Suprapubic skin (tissue), 4 donors: ENCODE results near the gene ABCA4. TPM values are rescaled to one million over a fixed set of nuclear protein-coding genes. Genes with fewer than 3 reads are reported as not detected.

Experiments
- DNase-seq, 2 donors: peaks; one replicate each; pipeline ENCODE4 v3.0.0-alpha.2; 2019; ENCODE audit warnings: low spot score in 2 of 2
- H3K27ac ChIP-seq: fragments of 200-600 bp; sonication (generic); one replicate; pipeline ENCODE4 v1.5.1; 2019
- H3K27me3 ChIP-seq: fragments of 200-600 bp; sonication (generic); one replicate; pipeline ENCODE4 v1.5.1; 2019
- H3K36me3 ChIP-seq: fragments of 200-600 bp; sonication (generic); one replicate; pipeline ENCODE4 v1.5.1; 2019
- H3K4me1 ChIP-seq: fragments of 200-600 bp; sonication (generic); one replicate; pipeline ENCODE4 v1.5.1; 2019
- H3K4me3 ChIP-seq: fragments of 200-600 bp; sonication (generic); one replicate; pipeline ENCODE4 v1.5.1; 2019; ENCODE audit warnings: mild to moderate bottlenecking
- H3K9me3 ChIP-seq: fragments of 200-600 bp; sonication (generic); one replicate; pipeline ENCODE4 v1.5.1; 2019
- CTCF ChIP-seq, 2 donors: fragments of 200-600 bp in 1 of 2; fragments of 450-650 bp in 1 of 2; sonication (generic) in 1 of 2; IDR thresholded peaks; one replicate each; pipeline ENCODE4 v1.5.1; 2016 to 2019; ENCODE audit warnings: antibody characterized with exemption in 2 of 2, mild to moderate bottlenecking in 1 of 2, moderate library complexity in 1 of 2
- EP300 ChIP-seq: sonication (generic); formaldehyde crosslinking; IDR thresholded peaks from one replicate; pipeline ENCODE4 v1.6.1; 2017; ENCODE audit warnings: antibody characterized with exemption
- POLR2A ChIP-seq, 2 donors: fragments of 450-650 bp; IDR thresholded peaks; one replicate each; pipeline ENCODE4 v1.6.1; 2017; ENCODE audit warnings: antibody characterized with exemption in 2 of 2, mild to moderate bottlenecking in 2 of 2, moderate library complexity in 2 of 2
- POLR2AphosphoS5 ChIP-seq, 3 donors: sonication (generic); formaldehyde crosslinking; IDR thresholded peaks; one replicate each; pipeline ENCODE4 v1.6.1; 2017; ENCODE audit warnings: antibody characterized with exemption in 3 of 3
- WGBS: methylation state at CpG from one replicate; pipeline ENCODE4 v1.1.5; 2018; 5-methylcytosine and 5-hydroxymethylcytosine counted together
- total RNA-seq, 4 donors: library from RNA; depleted of rRNA; stranded (reverse); fragments of >200 nt; gene quantifications; one replicate each; pipeline ENCODE4 v1.1.0, GENCODE V29; 2016

Gene ABCA4
- total RNA-seq, 4 donors from 2014 or later = 2.8 to 6.8 (median 4.3) TPM

GRCh38 chr1:94099303-94099702 is 21.6 kb downstream of the ABCA4 start:
- Histone ChIP-seq H3K4me1 (peaks cover 53% of the 10 kb centered on the region), H3K4me3 (no peak overlapping the region), H3K27ac (no peak overlapping the region), H3K27me3 (no peaks in the 10 kb centered on the region), H3K9me3 (no peaks in the 10 kb centered on the region), H3K36me3 (no peaks in the 10 kb centered on the region)
- no peak for DNase-seq
- 89% methylated on average over 3 of the region's 3 CpGs for WGBS
- no peak for TF ChIP-seq CTCF (IDR thresholded peaks at IDR 0.05)
- TF ChIP-seq EP300 = no peak
- no peak for TF ChIP-seq POLR2A (IDR thresholded peaks at IDR 0.05)
- TF ChIP-seq POLR2AphosphoS5 (IDR thresholded peaks at IDR 0.05) = no peak

- no peak for TF ChIP-seq CTCF (IDR thresholded peaks at IDR 0.05)
- no peak for TF ChIP-seq POLR2AphosphoS5 (IDR thresholded peaks at IDR 0.05)
- TF ChIP-seq EP300 = no peak
- H3K4me3 ChIP-seq = no peak overlapping the region
- H3K9me3 ChIP-seq = no peaks in the 10 kb centered on the region
- no peak for DNase-seq
- no peak overlapping the region for H3K27ac ChIP-seq
- no peaks in the 10 kb centered on the region for H3K36me3 ChIP-seq
- H3K4me1 ChIP-seq = peaks cover 53% of the 10 kb centered on the region
- 88% methylated on average over 10 of the region's 18 CpGs for WGBS
- no peaks in the 10 kb centered on the region for H3K27me3 ChIP-seq
These were observed 22.3 kb downstream of the ABCA4 start for GRCh38 chr1:94098585-94099111.

GRCh38 chr1:94096797-94097549 is 24.0 kb downstream of the ABCA4 start:
- no peak overlapping the region for H3K4me3 ChIP-seq
- H3K27ac ChIP-seq = peak overlapping the region; percentile 71
- DNase-seq = no peak
- H3K27me3 ChIP-seq = no peaks in the 10 kb centered on the region
- H3K9me3 ChIP-seq = no peaks in the 10 kb centered on the region
- H3K4me1 ChIP-seq = peaks cover 55% of the 10 kb centered on the region
- 63% methylated on average over 10 of the region's 10 CpGs for WGBS
- no peaks in the 10 kb centered on the region for H3K36me3 ChIP-seq
- TF ChIP-seq POLR2AphosphoS5 (IDR thresholded peaks at IDR 0.05) = no peak
- TF ChIP-seq POLR2A (IDR thresholded peaks at IDR 0.05) = no peak
- TF ChIP-seq EP300 = no peak
- TF ChIP-seq CTCF (IDR thresholded peaks at IDR 0.05) = no peak

GRCh38 chr1:94095744-94096469 is 25.0 kb downstream of the ABCA4 start:
- Histone ChIP-seq H3K4me1 (peaks cover 45% of the 10 kb centered on the region), H3K36me3 (no peaks in the 10 kb centered on the region), H3K27me3 (no peaks in the 10 kb centered on the region), H3K4me3 (no peak overlapping the region), H3K27ac (peak overlapping the region; percentile 71), H3K9me3 (no peaks in the 10 kb centered on the region)
- 73% methylated on average over 13 of the region's 14 CpGs for WGBS
- DNase-seq = no peak
- no peak for TF ChIP-seq POLR2AphosphoS5 (IDR thresholded peaks at IDR 0.05)
- TF ChIP-seq POLR2A (IDR thresholded peaks at IDR 0.05) = no peak
- no peak for TF ChIP-seq EP300
- no peak for TF ChIP-seq CTCF (IDR thresholded peaks at IDR 0.05)

GRCh38 chr1:94095112-94095637 is 25.8 kb downstream of the ABCA4 start:
- 25% methylated on average over 21 of the region's 21 CpGs for WGBS
- DNase-seq = peak; percentile 80 to 88
- Histone ChIP-seq H3K27me3 (no peaks in the 10 kb centered on the region), H3K36me3 (no peaks in the 10 kb centered on the region), H3K4me3 (no peak overlapping the region), H3K4me1 (peaks cover 45% of the 10 kb centered on the region), H3K27ac (peak overlapping the region; percentile 71), H3K9me3 (no peaks in the 10 kb centered on the region)
- TF ChIP-seq EP300 (no peak), POLR2AphosphoS5 (IDR thresholded peaks at IDR 0.05) (peak in 1 of 3 donors; percentile 32), CTCF (IDR thresholded peaks at IDR 0.05) (no peak)
